Dendritic cell treated with granulocyte-macrophage colony-stimulating factor and Interleukin-4, amounts not matched to agents 40 ng/mL and 50 ng/mL, for 4 days (primary cell): Measurements from ENCODE around the gene ACSL3.
"Not testable (repeated sequence)": the region's sequence is repeated elsewhere in the genome, so short reads cannot be mapped to it uniquely, and the experiment has no call there.

Experiments used
- H3K27ac Mint-ChIP-seq: one replicate; pipeline ENCODE4 v1.8.0; 2022; ENCODE audit warnings: mild to moderate bottlenecking, mixed read lengths
- H3K27me3 Mint-ChIP-seq: one replicate; pipeline ENCODE4 v1.8.0; 2022; ENCODE audit warnings: mild to moderate bottlenecking, mixed read lengths
- H3K36me3 Mint-ChIP-seq: one replicate; pipeline ENCODE4 v1.8.0; 2022; ENCODE audit warnings: low read depth, mixed read lengths
- H3K4me1 Mint-ChIP-seq: one replicate; pipeline ENCODE4 v1.8.0; 2022; ENCODE audit warnings: low read depth, mixed read lengths
- H3K4me3 Mint-ChIP-seq: one replicate; pipeline ENCODE4 v1.8.0; 2022; ENCODE audit warnings: mild to moderate bottlenecking, moderate library complexity, mixed read lengths
- H3K9me3 Mint-ChIP-seq: one replicate; pipeline ENCODE4 v1.8.0; 2022; ENCODE audit warnings: mixed read lengths
- intact Hi-C: fragments of 100-400 bp; cut with micrococcal nuclease; formaldehyde crosslinking; loops from one replicate; pipeline ENCODE4 v1.15.0; 2022

ACSL3 gene

GRCh38 chr2:222862106-222862908, 1.5 kb downstream of the ACSL3 start:
- H3K36me3 Mint-ChIP-seq, result peaks cover 8% of the 10 kb centered on the region
- no peaks in the 10 kb centered on the region for H3K27me3 Mint-ChIP-seq
- H3K4me1 Mint-ChIP-seq, result peaks cover 15% of the 10 kb centered on the region
- no peaks in the 10 kb centered on the region for H3K9me3 Mint-ChIP-seq
- intact Hi-C loops, result loop anchor here (5.0 kb wide), 2 partner anchors 40 to 65 kb away; no protein-coding TSS in a partner anchor
- H3K27ac Mint-ChIP-seq, result no peak overlapping the region
- H3K4me3 Mint-ChIP-seq, result no peak overlapping the region

DNA sequence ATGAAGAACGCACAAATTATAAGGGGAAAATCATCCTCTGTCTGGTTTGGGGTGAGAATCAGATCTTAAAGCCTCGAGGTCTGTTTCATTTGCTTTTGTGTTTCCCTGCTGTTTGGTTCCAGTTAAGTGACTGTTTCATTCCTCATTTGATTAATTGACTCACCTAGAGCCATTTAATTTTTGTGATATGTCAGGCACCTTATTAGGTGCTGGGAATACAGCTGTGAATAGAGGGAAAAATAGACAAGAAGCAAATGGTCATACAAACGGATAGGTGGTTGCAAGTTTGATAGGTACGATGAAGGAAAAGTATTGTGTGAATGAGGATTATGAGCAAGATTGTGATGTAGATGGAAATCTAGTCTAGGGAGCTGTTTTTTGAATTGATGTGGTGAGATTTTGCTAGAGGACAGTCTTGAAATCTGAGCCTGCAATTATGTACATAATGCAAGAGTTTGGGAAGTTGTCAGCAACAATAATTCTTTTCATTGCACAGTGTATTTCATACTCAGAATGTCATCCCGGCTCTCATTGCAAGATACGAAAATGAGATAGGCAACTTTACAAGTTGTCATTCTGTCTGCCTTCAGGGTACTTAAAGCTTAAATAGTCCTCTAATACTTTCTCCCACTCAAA, 2.2 kb downstream of the ACSL3 start:
- no peak overlapping the region for H3K27ac Mint-ChIP-seq
- H3K4me3 Mint-ChIP-seq, result no peak overlapping the region
- H3K36me3 Mint-ChIP-seq, result peaks cover 8% of the 10 kb centered on the region
- H3K27me3 Mint-ChIP-seq, result no peaks in the 10 kb centered on the region
- no peaks in the 10 kb centered on the region for H3K9me3 Mint-ChIP-seq
- intact Hi-C loops, result loop anchor here (5.0 kb wide), 2 partner anchors 39 to 66 kb away; no protein-coding TSS in a partner anchor
- H3K4me1 Mint-ChIP-seq, result peaks cover 20% of the 10 kb centered on the region

DNA sequence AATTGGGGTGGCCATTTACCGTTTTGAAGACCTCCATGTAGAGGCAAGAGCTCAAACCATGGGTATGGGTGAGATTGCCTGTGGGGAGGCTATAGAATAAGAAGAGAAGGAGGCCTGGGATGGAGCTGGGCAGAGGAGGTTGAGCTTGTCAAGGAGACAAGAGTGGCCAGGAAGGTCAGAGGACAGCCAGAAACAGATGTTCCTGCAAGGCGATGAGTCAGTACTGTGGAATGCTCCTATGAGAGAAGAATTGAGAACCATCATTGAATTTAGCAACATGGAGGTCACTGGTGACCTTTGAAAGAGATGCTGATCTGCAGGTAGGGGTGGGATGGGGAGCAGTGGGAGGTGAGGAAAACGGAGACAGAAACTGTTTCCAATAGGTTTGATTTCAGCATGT, 3.5 kb downstream of the ACSL3 start:
- no peak overlapping the region for H3K27ac Mint-ChIP-seq
- intact Hi-C loops, result loop anchor here (5.0 kb wide), 2 partner anchors 38 to 67 kb away; no protein-coding TSS in a partner anchor
- no peaks in the 10 kb centered on the region for H3K27me3 Mint-ChIP-seq
- peaks cover 8% of the 10 kb centered on the region for H3K36me3 Mint-ChIP-seq
- peaks cover 20% of the 10 kb centered on the region for H3K4me1 Mint-ChIP-seq
- no peaks in the 10 kb centered on the region for H3K9me3 Mint-ChIP-seq
- H3K4me3 Mint-ChIP-seq, result no peak overlapping the region

GRCh38 chr2:222865301-222865700, 4.5 kb downstream of the ACSL3 start:
- H3K27ac Mint-ChIP-seq, result no peak overlapping the region
- peaks cover 13% of the 10 kb centered on the region for H3K4me1 Mint-ChIP-seq
- no peak overlapping the region for H3K4me3 Mint-ChIP-seq
- intact Hi-C loops, result no loop called here
- H3K27me3 Mint-ChIP-seq, result no peaks in the 10 kb centered on the region
- peaks cover 8% of the 10 kb centered on the region for H3K36me3 Mint-ChIP-seq
- no peaks in the 10 kb centered on the region for H3K9me3 Mint-ChIP-seq

DNA sequence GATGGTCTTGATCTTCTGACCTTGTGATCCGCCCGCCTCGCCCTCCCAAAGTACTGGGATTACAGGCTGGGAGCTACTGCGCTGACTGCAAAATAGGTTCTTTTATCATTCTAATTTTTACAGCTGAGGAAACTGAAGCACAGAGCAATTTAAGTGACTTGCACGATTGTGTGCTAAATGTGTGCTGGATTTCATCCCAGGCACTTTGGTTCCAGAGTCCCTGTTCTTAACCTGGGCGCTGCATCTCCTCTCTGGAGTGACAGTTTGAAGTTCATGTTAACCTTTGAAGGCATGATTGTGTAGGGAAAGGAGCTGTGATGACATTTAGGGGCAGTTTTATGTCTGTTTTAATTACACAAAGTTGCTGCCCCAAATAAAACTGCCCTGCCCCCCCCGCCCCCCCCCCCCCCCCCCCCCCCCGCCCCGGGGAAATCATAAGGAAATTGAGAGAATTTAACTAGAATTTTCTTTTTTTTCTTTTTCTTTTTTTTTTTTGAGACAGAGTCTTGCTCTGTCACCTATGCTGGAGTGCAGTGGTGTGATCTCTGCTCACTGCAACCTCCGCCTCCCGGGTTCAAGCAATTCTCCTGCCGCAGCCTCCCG, 5.6 kb downstream of the ACSL3 start:
- H3K36me3 Mint-ChIP-seq, result peaks cover 5% of the 10 kb centered on the region
- no peak overlapping the region for H3K4me3 Mint-ChIP-seq
- H3K27me3 Mint-ChIP-seq, result no peaks in the 10 kb centered on the region
- intact Hi-C loops, result no loop called here
- peaks cover 13% of the 10 kb centered on the region for H3K4me1 Mint-ChIP-seq
- H3K27ac Mint-ChIP-seq, result no peak overlapping the region
- no peaks in the 10 kb centered on the region for H3K9me3 Mint-ChIP-seq

DNA sequence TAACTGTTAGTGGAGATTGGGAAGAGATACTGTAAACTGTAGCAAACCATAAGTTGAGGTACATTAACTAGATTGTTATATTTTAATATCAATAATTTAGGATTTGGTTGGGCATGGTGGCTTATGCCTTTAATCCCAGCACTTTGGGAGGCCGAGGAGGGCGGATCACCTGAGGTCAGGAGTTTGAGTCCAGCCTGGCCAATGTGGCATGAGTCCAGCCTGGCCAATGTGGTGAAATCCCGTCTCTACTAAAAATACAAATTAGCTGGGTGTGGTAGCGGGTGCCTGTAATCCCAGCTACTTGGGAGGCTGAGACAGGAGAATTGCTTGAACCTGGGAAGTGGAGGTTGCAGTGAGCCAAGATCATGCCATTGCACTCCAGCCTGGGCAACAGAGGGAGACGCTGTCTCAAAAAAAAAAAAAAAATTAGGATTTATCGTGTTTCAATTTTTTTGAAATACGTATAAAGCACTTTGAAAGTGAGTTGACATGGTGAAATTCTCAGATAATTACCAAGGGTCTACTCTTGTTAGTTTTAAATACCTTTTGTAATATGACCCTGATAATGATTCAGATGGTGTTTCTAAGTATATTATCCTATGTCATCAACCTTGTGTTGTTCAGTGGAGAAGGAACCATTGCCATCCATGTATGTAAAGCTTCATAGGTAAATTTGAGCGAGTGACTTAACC, 7.9 kb downstream of the ACSL3 start:
- H3K4me3 Mint-ChIP-seq, H3K36me3 Mint-ChIP-seq, H3K9me3 Mint-ChIP-seq, intact Hi-C loops, H3K27ac Mint-ChIP-seq, H3K27me3 Mint-ChIP-seq: not testable (repeated sequence)
- peaks cover 19% of the 10 kb centered on the region for H3K4me1 Mint-ChIP-seq

GRCh38 chr2:222869252-222869560, 8.4 kb downstream of the ACSL3 start:
- no peak overlapping the region for H3K27ac Mint-ChIP-seq
- no peaks in the 10 kb centered on the region for H3K27me3 Mint-ChIP-seq
- no peak overlapping the region for H3K4me3 Mint-ChIP-seq
- peaks cover 19% of the 10 kb centered on the region for H3K4me1 Mint-ChIP-seq
- no peaks in the 10 kb centered on the region for H3K9me3 Mint-ChIP-seq
- H3K36me3 Mint-ChIP-seq, result no peaks in the 10 kb centered on the region
- intact Hi-C loops, result no loop called here

DNA sequence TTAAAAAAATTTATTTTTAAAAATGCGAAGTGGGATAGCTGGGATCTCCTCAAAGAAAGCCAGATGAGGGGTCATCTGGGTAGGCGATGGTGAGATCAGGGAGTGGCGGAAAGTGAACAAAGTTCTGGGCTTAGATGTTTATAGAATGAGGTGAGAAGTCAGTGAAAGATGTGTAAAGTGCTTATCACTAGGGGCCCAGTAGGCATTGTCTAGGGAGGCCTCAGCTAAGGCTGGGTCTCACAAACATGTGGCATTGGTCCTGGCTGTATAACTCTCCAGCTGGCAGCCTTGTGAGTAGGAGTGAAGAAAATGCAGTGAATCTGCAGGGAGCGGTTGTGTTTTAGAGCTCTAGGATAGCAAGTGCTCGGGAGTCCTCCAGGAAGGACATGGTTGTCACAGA, 10.5 kb downstream of the ACSL3 start:
- peaks cover 20% of the 10 kb centered on the region for H3K4me1 Mint-ChIP-seq
- H3K27me3 Mint-ChIP-seq, result no peaks in the 10 kb centered on the region
- H3K9me3 Mint-ChIP-seq, result no peaks in the 10 kb centered on the region
- intact Hi-C loops, result no loop called here
- H3K36me3 Mint-ChIP-seq, result no peaks in the 10 kb centered on the region
- H3K27ac Mint-ChIP-seq, result no peak overlapping the region
- no peak overlapping the region for H3K4me3 Mint-ChIP-seq

- H3K27ac Mint-ChIP-seq, result no peak overlapping the region
- no peaks in the 10 kb centered on the region for H3K9me3 Mint-ChIP-seq
- intact Hi-C loops, result no loop called here
- no peaks in the 10 kb centered on the region for H3K27me3 Mint-ChIP-seq
- H3K4me1 Mint-ChIP-seq, result peaks cover 28% of the 10 kb centered on the region
- no peak overlapping the region for H3K4me3 Mint-ChIP-seq
- no peaks in the 10 kb centered on the region for H3K36me3 Mint-ChIP-seq
Observed at GRCh38 chr2:222872551-222872950, 11.7 kb downstream of the ACSL3 start.

DNA sequence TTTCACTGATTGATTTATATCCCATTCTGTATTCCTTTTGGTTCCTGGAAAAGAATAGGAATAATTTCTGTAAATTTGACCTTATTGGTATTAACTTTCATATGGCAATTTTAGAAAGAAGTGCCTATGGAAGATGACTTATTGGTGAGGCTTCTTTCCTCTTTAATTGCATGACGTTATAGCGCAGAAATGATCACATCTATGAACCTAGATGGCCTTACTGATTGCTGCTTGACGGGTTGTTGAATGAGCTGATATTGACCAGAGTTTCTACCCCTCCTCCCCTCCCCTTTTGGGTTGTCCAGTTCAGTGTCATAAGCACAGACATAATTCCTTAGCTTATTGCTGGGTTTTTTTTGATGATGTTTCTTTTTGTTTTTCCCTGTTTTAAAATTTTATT, 14.6 kb downstream of the ACSL3 start:
- Mint-ChIP-seq H3K36me3 (no peaks in the 10 kb centered on the region), H3K27ac (no peak overlapping the region), H3K4me1 (peaks cover 32% of the 10 kb centered on the region), H3K27me3 (no peaks in the 10 kb centered on the region), H3K9me3 (no peaks in the 10 kb centered on the region), H3K4me3 (no peak overlapping the region)
- intact Hi-C loops, result no loop called here

DNA sequence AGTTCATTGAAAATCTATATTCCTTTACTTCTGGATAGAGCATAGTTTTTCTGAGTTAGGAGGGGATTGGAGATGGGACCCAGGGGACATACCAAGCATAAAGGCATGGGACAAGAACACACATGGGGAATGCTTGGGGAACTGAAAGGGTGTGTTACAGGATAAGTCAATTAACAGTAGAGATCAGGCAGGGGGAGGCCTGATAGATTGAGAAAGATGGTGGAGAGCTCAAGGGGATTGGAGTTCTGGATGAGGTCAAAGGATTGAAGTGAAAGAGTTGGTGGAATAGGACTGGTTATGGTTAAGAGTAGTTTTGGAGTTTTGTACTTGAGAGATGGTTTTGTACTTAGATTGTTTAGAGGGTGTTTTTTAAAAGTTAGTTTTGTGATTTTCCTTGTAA, 16.1 kb downstream of the ACSL3 start:
- Mint-ChIP-seq H3K36me3 (no peaks in the 10 kb centered on the region), H3K27me3 (no peaks in the 10 kb centered on the region), H3K9me3 (no peaks in the 10 kb centered on the region), H3K4me3 (no peak overlapping the region), H3K4me1 (peaks cover 32% of the 10 kb centered on the region), H3K27ac (no peak overlapping the region)
- intact Hi-C loops, result no loop called here

- peaks cover 34% of the 10 kb centered on the region for H3K4me1 Mint-ChIP-seq
- H3K36me3 Mint-ChIP-seq, result peaks cover 5% of the 10 kb centered on the region
- no peak overlapping the region for H3K27ac Mint-ChIP-seq
- H3K9me3 Mint-ChIP-seq, result no peaks in the 10 kb centered on the region
- intact Hi-C loops, result no loop called here
- no peaks in the 10 kb centered on the region for H3K27me3 Mint-ChIP-seq
- H3K4me3 Mint-ChIP-seq, result no peak overlapping the region
Observed at GRCh38 chr2:222877556-222878300, 16.9 kb downstream of the ACSL3 start.

DNA sequence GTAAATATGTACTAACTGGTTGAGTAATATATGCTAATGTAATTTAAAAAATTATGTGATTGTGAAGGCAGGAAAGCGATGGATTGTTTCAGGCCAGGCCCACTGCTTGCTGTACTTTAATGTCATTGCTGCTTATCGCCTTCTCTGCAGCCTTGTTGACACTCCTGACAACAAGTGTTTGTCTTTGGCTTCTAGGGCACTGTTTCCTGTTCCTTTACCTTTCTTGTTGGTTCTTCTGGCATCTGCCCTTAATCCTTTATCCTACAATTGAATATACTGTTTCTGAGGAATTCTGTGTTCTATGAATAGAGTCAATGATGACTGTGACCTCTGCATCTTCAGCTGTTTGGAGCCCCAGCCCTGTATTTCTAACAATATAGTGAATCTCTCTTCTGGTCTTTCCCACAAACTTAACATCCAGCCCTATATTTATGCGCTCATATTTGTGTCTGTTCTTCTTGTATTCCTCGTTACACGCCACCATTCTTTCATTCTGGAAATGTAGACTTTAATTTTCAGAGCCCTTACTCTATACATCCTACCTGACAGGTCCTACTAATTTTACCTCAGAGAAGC, 17.6 kb downstream of the ACSL3 start:
- Mint-ChIP-seq H3K27ac (no peak overlapping the region), H3K9me3 (no peaks in the 10 kb centered on the region), H3K27me3 (no peaks in the 10 kb centered on the region), H3K36me3 (peaks cover 5% of the 10 kb centered on the region), H3K4me1 (peaks cover 32% of the 10 kb centered on the region), H3K4me3 (no peak overlapping the region)
- intact Hi-C loops, result no loop called here
